Mucosa of rectum (tissue), 2 donors: ENCODE results near the gene DNM3.
"Not testable (repeated sequence)": the region's sequence is repeated elsewhere in the genome, so short reads cannot be mapped to it uniquely, and the experiment has no call there.

ENCODE experiments used
- H3K27ac ChIP-seq, 2 donors: one replicate each; pipeline ENCODE4 v1.7.0; 2013; ENCODE audit warnings: inconsistent platforms in 2 of 2, low read depth in 2 of 2, low read length in 2 of 2
- H3K27me3 ChIP-seq, 2 donors: one replicate each; pipeline ENCODE4 v1.7.0; 2013; ENCODE audit warnings: low read length in 2 of 2; ENCODE audit not compliant: control insufficient read depth in 2 of 2, insufficient read depth in 2 of 2
- H3K36me3 ChIP-seq, 2 donors: one replicate each; pipeline ENCODE4 v1.7.0; 2013; ENCODE audit warnings: low read length in 2 of 2; ENCODE audit not compliant: control insufficient read depth in 2 of 2, insufficient read depth in 2 of 2
- H3K4me1 ChIP-seq, 2 donors: one replicate each; pipeline ENCODE4 v1.7.0; 2013; ENCODE audit warnings: low read length in 2 of 2, mild to moderate bottlenecking in 1 of 2; ENCODE audit not compliant: control insufficient read depth in 2 of 2, insufficient read depth in 2 of 2
- H3K4me3 ChIP-seq, 2 donors: one replicate each; pipeline ENCODE4 v1.7.0; 2013; ENCODE audit warnings: low read length in 2 of 2
- H3K9ac ChIP-seq, 2 donors: one replicate each; pipeline ENCODE4 v1.7.0; 2013; ENCODE audit warnings: low read length in 2 of 2, low read depth in 1 of 2, mild to moderate bottlenecking in 1 of 2
- H3K9me3 ChIP-seq, 2 donors: one replicate each; pipeline ENCODE4 v1.7.0; 2013; ENCODE audit warnings: low read length in 2 of 2; ENCODE audit not compliant: control insufficient read depth in 2 of 2
- donor health status: healthy.
- donor health status: Normal muscosa, but diverticular disease.

DNM3 gene

GRCh38 chr1:171841050-171841910, at the start of gene DNM3:
DNM3 (plus strand) TSS chr1:171841498; CDS start chr1:171841657, 159 bp downstream.
- H3K9me3 ChIP-seq, result no peaks in the 10 kb centered on the region
- peak within 1 kb of the TSS; percentile 19 to 25 for H3K27ac ChIP-seq
- H3K36me3 ChIP-seq, result no peaks in the 10 kb centered on the region
- H3K9ac ChIP-seq, result peak within 1 kb of the TSS; percentile 53 to 70
- peaks cover 6 to 8% of the 10 kb centered on the region in 2 donors for H3K4me1 ChIP-seq
- peak within 1 kb of the TSS; percentile 66 to 81 for H3K4me3 ChIP-seq
- peaks cover 0 to 5% of the 10 kb centered on the region in 2 donors for H3K27me3 ChIP-seq

GRCh38 chr1:171792656-171793369, 48.5 kb upstream of the DNM3 start:
- no peaks in the 10 kb centered on the region for H3K27me3 ChIP-seq
- H3K4me3 ChIP-seq, result no peak overlapping the region
- no peaks in the 10 kb centered on the region for H3K4me1 ChIP-seq
- H3K36me3 ChIP-seq, result peaks cover 82 to 92% of the 10 kb centered on the region in 2 donors
- no peak overlapping the region for H3K9ac ChIP-seq
- no peaks in the 10 kb centered on the region for H3K9me3 ChIP-seq
- H3K27ac ChIP-seq, result no peak overlapping the region

- Histone ChIP-seq H3K4me1 (no peaks in the 10 kb centered on the region), H3K9me3 (no peaks in the 10 kb centered on the region), H3K27ac (no peak overlapping the region), H3K27me3 (no peaks in the 10 kb centered on the region), H3K36me3 (peaks cover 81 to 89% of the 10 kb centered on the region in 2 donors), H3K9ac (no peak overlapping the region), H3K4me3 (no peak overlapping the region)
These were observed 47.7 kb upstream of the DNM3 start for GRCh38 chr1:171793636-171794035.

- no peak overlapping the region for H3K27ac ChIP-seq
- H3K9me3 ChIP-seq, result no peaks in the 10 kb centered on the region
- no peak overlapping the region for H3K9ac ChIP-seq
- H3K36me3 ChIP-seq, result peaks cover 77 to 85% of the 10 kb centered on the region in 2 donors
- no peaks in the 10 kb centered on the region for H3K27me3 ChIP-seq
- no peak overlapping the region for H3K4me3 ChIP-seq
- H3K4me1 ChIP-seq, result no peaks in the 10 kb centered on the region
These were observed 47.2 kb upstream of the DNM3 start for GRCh38 chr1:171794085-171794484.

- Histone ChIP-seq H3K27ac (no peak overlapping the region), H3K27me3 (no peaks in the 10 kb centered on the region), H3K9me3 (no peaks in the 10 kb centered on the region), H3K4me3 (no peak overlapping the region), H3K36me3 (peaks cover 56 to 66% of the 10 kb centered on the region in 2 donors), H3K4me1 (no peaks in the 10 kb centered on the region), H3K9ac (no peak overlapping the region)
These were observed 44.7 kb upstream of the DNM3 start for GRCh38 chr1:171796592-171796991.

GRCh38 chr1:171798311-171798710, 43.0 kb upstream of the DNM3 start:
- H3K9ac ChIP-seq, result no peak overlapping the region
- H3K36me3 ChIP-seq, result peaks cover 39 to 51% of the 10 kb centered on the region in 2 donors
- H3K27me3 ChIP-seq, result no peaks in the 10 kb centered on the region
- no peaks in the 10 kb centered on the region for H3K9me3 ChIP-seq
- H3K4me1 ChIP-seq, result no peaks in the 10 kb centered on the region
- H3K4me3 ChIP-seq, result no peak overlapping the region
- no peak overlapping the region for H3K27ac ChIP-seq

- H3K36me3 ChIP-seq, result peaks cover 39 to 47% of the 10 kb centered on the region in 2 donors
- H3K4me3 ChIP-seq, result no peak overlapping the region
- H3K9ac ChIP-seq, result no peak overlapping the region
- no peaks in the 10 kb centered on the region for H3K27me3 ChIP-seq
- no peak overlapping the region for H3K27ac ChIP-seq
- no peaks in the 10 kb centered on the region for H3K9me3 ChIP-seq
- H3K4me1 ChIP-seq, result no peaks in the 10 kb centered on the region
These were observed 42.5 kb upstream of the DNM3 start for GRCh38 chr1:171798765-171799164.

- no peaks in the 10 kb centered on the region for H3K9me3 ChIP-seq
- H3K4me3 ChIP-seq, result no peak overlapping the region
- H3K4me1 ChIP-seq, result no peaks in the 10 kb centered on the region
- no peak overlapping the region for H3K27ac ChIP-seq
- H3K27me3 ChIP-seq, result no peaks in the 10 kb centered on the region
- peaks cover 35 to 43% of the 10 kb centered on the region in 2 donors for H3K36me3 ChIP-seq
- H3K9ac ChIP-seq, result no peak overlapping the region
These were observed 42.1 kb upstream of the DNM3 start for GRCh38 chr1:171799166-171799565.

GRCh38 chr1:171799698-171800097, 41.6 kb upstream of the DNM3 start:
- H3K36me3 ChIP-seq, result peaks cover 30 to 37% of the 10 kb centered on the region in 2 donors
- not testable (repeated sequence) for H3K27me3 ChIP-seq, H3K9ac ChIP-seq, H3K27ac ChIP-seq, H3K4me3 ChIP-seq, H3K4me1 ChIP-seq, H3K9me3 ChIP-seq

- peaks cover 24 to 31% of the 10 kb centered on the region in 2 donors for H3K36me3 ChIP-seq
- no peak overlapping the region for H3K27ac ChIP-seq
- H3K9ac ChIP-seq, result no peak overlapping the region
- H3K4me1 ChIP-seq, result no peaks in the 10 kb centered on the region
- H3K4me3 ChIP-seq, result no peak overlapping the region
- no peaks in the 10 kb centered on the region for H3K27me3 ChIP-seq
- H3K9me3 ChIP-seq, result no peaks in the 10 kb centered on the region
These were observed 41.0 kb upstream of the DNM3 start for GRCh38 chr1:171800342-171800741.
